Measurements from ENCODE around the gene UBP1. TPM values are rescaled to one million over a fixed set of nuclear protein-coding genes. Genes with fewer than 3 reads are reported as not detected.

The UBP1 gene
- total RNA-seq, 2 experiments from 2014 or later, result 51.2 to 56.2 TPM

- no peak overlapping the region for H3K27ac Mint-ChIP-seq
- H3K4me3 Mint-ChIP-seq, result no peak overlapping the region
- H3K36me3 Mint-ChIP-seq (ENCODE audit: low read depth), result no peaks in the 10 kb centered on the region
- ChIA-PET POLR2A (no interaction called here), CTCF (interaction anchor here (0.7 to 3.3 kb wide), 4 partner anchors 8 to 233 kb away, joined by 3 to 28 read pairs (median 5); no protein-coding TSS in a partner anchor)
- intact Hi-C loops (cut with micrococcal nuclease), result no loop called here
- H3K9me3 Mint-ChIP-seq, result no peaks in the 10 kb centered on the region
- DNase-seq, result no peak
- ATAC-seq, result no peak
- H3K4me1 Mint-ChIP-seq (ENCODE audit: low read depth), result no peaks in the 10 kb centered on the region
- peaks cover 2% of the 10 kb centered on the region for H3K27me3 Mint-ChIP-seq
- no peak for TF ChIP-seq CTCF (IDR thresholded peaks at IDR 0.05)
These were observed 75.6 kb downstream of the UBP1 start for GRCh38 chr3:33364531-33365128.

GRCh38 chr3:33364060-33364459 lies 76.1 kb downstream of the UBP1 start:
- Mint-ChIP-seq H3K36me3 (ENCODE audit: low read depth) (no peaks in the 10 kb centered on the region), H3K4me3 (no peak overlapping the region), H3K4me1 (ENCODE audit: low read depth) (no peaks in the 10 kb centered on the region), H3K27me3 (peaks cover 2% of the 10 kb centered on the region), H3K9me3 (no peaks in the 10 kb centered on the region), H3K27ac (no peak overlapping the region)
- TF ChIP-seq CTCF (IDR thresholded peaks at IDR 0.05), result no peak
- DNase-seq (no peak), ATAC-seq (no peak)
- ChIA-PET CTCF (interaction anchor here (1.3 to 3.3 kb wide), 3 partner anchors 9 to 232 kb away, joined by 3 to 28 read pairs (median 7); no protein-coding TSS in a partner anchor), POLR2A (no interaction called here)
- intact Hi-C loops (cut with micrococcal nuclease), result no loop called here

GRCh38 chr3:33363113-33363800 lies 76.9 kb downstream of the UBP1 start:
- peaks cover 3% of the 10 kb centered on the region for H3K27me3 Mint-ChIP-seq
- ChIA-PET POLR2A (no interaction called here), CTCF (interaction anchor here (3.3 kb wide), 1 partner anchor 10 kb away, joined by 28 read pairs; no protein-coding TSS in a partner anchor)
- H3K9me3 Mint-ChIP-seq, result no peaks in the 10 kb centered on the region
- ATAC-seq, result no peak
- no peaks in the 10 kb centered on the region for H3K36me3 Mint-ChIP-seq (ENCODE audit: low read depth)
- no peaks in the 10 kb centered on the region for H3K4me1 Mint-ChIP-seq (ENCODE audit: low read depth)
- no peak for TF ChIP-seq CTCF (IDR thresholded peaks at IDR 0.05)
- H3K27ac Mint-ChIP-seq, result no peak overlapping the region
- H3K4me3 Mint-ChIP-seq, result no peak overlapping the region
- no peak for DNase-seq
- intact Hi-C loops (cut with micrococcal nuclease), result no loop called here

DNA sequence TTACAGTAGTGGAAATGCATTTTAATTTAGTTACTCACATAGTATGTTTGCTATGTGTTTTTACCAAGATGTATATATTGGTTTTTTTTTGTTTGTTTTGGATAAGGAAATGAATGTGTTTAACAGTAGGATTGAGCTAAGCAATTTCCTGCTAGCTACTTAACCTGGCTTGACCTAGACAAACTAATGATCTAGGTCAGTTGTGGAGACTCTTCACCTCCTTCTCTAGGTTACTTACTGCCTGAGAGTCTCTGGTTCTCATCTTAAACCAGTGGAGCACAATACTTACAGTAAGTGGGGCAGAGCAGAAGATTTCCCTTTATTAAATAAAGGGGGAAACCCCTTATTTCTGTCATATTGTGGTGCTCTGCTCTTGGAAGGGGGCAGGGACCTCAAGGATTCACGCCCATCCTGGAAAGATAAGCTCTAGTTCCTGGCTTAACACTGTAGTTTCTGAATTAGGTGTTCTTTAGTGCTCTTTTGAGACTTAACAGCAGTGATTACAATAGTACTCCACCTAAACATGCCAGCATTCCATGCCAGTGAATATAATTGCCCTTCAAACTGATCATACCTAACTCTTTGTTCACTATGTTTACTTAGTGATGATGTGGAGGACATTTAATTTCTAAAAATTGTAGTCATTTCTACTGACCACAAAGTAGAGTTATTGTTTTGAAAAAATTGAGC lies 79.9 kb downstream of the UBP1 start:
- Mint-ChIP-seq H3K36me3 (ENCODE audit: low read depth) (no peaks in the 10 kb centered on the region), H3K27ac (no peak overlapping the region), H3K4me3 (no peak overlapping the region), H3K9me3 (no peaks in the 10 kb centered on the region), H3K4me1 (ENCODE audit: low read depth) (no peaks in the 10 kb centered on the region), H3K27me3 (peaks cover 7% of the 10 kb centered on the region)
- ChIA-PET POLR2A (no interaction called here), CTCF (interaction anchor here (1.1 to 3.0 kb wide), 3 partner anchors 13 to 229 kb away, joined by 3 to 16 read pairs (median 8); no protein-coding TSS in a partner anchor)
- no peak for TF ChIP-seq CTCF (IDR thresholded peaks at IDR 0.05)
- no peak for DNase-seq
- ATAC-seq, result no peak
- intact Hi-C loops (cut with micrococcal nuclease), result no loop called here
